HL-60 (cell line): Measurements from ENCODE around the gene DPCD.

Experiments
- DNase-seq, 2 experiments: peaks; one replicate each; pipeline ENCODE4 v3.0.0-alpha.2; 2010 to 2020; ENCODE audit warnings: low read depth in 1 of 2, low spot score in 1 of 2
- H3K27ac ChIP-seq: fragments of 250-450 bp; sonication (Bioruptor Pico); replicated peaks from 2 replicates; pipeline ENCODE4 v1.5.1; 2020; ENCODE audit warnings: mild to moderate bottlenecking, moderate library complexity
- H3K27me3 ChIP-seq: fragments of 250-450 bp; sonication (Bioruptor Pico); 2 replicates; pipeline ENCODE4 v1.5.1; 2021; ENCODE audit warnings: mild to moderate bottlenecking, moderate library complexity; ENCODE audit not compliant: insufficient read depth, poor library complexity, severe bottlenecking
- H3K4me3 ChIP-seq: replicated peaks from 2 replicates; pipeline ENCODE4 v1.5.1; 2011; ENCODE audit warnings: mild to moderate bottlenecking, control low read depth, low read length; ENCODE audit not compliant: insufficient read depth
- GABPA ChIP-seq: IDR thresholded peaks from 2 replicates; pipeline ENCODE4 v1.6.1; 2012; ENCODE audit warnings: low read depth
- POLR2AphosphoS5 ChIP-seq: IDR thresholded peaks from 2 replicates; pipeline ENCODE4 v1.6.1; 2012; ENCODE audit warnings: low read depth
- REST ChIP-seq: IDR thresholded peaks from 2 replicates; pipeline ENCODE4 v1.6.1; 2012; ENCODE audit warnings: low read depth; ENCODE audit not compliant: insufficient replicate concordance
- SPI1 ChIP-seq: IDR thresholded peaks from 2 replicates; pipeline ENCODE4 v1.6.1; 2012; ENCODE audit warnings: low read depth, mild to moderate bottlenecking, borderline replicate concordance
- long read RNA-seq: library from polyadenylated mRNA; unstranded; transcript quantifications from one replicate; pipeline ENCODE4 v2.0.0, GENCODE V29; 2020
- TF ChIP-seq, protein P1 (sequence below): IDR thresholded peaks from one replicate; pipeline ENCODE4 v1.5.1; 2011; ENCODE audit warnings: low read length, control low read depth, inconsistent platforms; ENCODE audit not compliant: insufficient read depth

DPCD gene
- long read RNA-seq, transcript DPCD-202 (6 exons, 858 nt), result major isoform, 8 of 12 reads
- long read RNA-seq, partial matches to known transcripts, result 1 of 12 reads
- long read RNA-seq, other reads (novel, unspliced or antisense), result 3 of 12 reads

DNA sequence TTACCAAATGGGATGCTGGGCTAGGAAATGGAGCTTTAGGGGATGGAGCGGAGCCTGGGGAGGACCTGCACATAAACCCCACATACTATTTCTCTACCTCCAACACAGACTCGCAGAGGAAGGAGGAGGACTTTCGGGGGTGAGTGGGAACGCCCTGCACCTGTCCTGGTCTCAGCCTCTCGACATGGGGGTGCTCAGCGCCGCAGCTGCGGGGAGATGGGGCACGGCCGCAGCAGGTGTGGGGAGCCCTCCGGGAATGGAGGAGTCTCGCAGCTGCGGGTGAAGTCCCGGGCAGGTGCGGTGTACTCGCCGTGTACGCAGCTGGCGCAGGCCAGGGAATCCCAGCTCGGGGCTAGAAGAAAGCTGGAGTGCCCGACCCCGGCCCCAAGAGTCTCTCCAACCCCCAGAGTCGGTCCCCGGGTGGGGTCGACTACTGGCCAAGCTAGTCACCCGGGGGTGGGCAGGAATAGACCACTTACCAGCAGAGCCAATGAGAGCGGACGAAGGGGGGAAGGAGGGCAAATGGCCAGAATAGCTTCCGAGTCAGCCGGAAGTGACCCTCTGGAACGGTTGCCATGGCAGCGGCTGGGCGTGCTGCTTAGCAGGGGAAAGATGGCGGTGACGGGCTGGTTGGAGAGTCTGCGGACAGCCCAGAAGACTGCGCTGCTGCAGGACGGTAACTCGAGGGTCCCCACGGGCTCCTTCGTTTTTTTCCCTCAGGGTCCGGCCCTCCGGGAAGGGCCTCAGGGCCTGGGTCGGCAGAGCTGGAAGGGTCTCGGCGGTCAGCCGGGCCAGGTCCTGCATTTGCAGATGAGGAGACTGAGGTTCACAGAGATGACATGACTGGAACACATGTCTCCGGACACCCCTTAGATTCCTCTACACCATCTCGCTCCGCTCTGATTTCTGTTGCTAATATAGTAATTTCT lies at the start of gene DPCD, which contains the start of gene POLL:
TSS of gene DPCD (plus strand) at position 597 of the 929 bp plus-strand sequence. CDS start at position 613, 16 bp downstream.
TSS of gene POLL (minus strand) at position 533 of the 929 bp plus-strand sequence. CDS start 897 bp downstream, outside the sequence.
- Histone ChIP-seq H3K27ac (peak within 1 kb of the TSS; percentile 74), H3K27me3 (no peaks in the 10 kb centered on the region), H3K4me3 (peak within 1 kb of the TSS; percentile 83)
- peak; percentile 81 to 96 for DNase-seq
- TF ChIP-seq, protein P1, sequence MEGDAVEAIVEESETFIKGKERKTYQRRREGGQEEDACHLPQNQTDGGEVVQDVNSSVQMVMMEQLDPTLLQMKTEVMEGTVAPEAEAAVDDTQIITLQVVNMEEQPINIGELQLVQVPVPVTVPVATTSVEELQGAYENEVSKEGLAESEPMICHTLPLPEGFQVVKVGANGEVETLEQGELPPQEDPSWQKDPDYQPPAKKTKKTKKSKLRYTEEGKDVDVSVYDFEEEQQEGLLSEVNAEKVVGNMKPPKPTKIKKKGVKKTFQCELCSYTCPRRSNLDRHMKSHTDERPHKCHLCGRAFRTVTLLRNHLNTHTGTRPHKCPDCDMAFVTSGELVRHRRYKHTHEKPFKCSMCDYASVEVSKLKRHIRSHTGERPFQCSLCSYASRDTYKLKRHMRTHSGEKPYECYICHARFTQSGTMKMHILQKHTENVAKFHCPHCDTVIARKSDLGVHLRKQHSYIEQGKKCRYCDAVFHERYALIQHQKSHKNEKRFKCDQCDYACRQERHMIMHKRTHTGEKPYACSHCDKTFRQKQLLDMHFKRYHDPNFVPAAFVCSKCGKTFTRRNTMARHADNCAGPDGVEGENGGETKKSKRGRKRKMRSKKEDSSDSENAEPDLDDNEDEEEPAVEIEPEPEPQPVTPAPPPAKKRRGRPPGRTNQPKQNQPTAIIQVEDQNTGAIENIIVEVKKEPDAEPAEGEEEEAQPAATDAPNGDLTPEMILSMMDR, result no peak
- peak; percentile 96 for TF ChIP-seq GABPA
- peak; percentile 18; the same call in 1 of the 2 replicates for TF ChIP-seq SPI1
- no peak for TF ChIP-seq POLR2AphosphoS5
- no peak for TF ChIP-seq REST

DNA sequence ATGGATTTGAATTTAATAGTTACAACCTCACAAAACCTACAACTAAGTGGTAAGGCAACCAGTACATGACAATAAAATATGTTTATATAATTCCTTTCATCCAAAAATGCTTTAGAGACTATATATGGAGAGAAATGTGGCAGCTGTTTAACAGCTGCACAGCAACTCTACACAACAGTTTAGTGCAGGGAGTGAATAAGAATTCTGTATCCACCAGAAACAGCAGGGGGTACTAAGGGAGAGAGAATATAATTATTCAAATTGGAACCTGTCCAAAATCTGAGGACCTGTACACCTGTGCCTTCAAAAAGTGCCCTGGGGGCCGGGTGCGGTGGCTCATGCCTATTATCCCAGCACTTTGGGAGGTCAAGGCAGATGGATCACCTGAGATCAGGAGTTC lies 49.7 kb upstream of the DPCD start:
- no peak overlapping the region for H3K27ac ChIP-seq
- TF ChIP-seq SPI1 (no peak), POLR2AphosphoS5 (no peak), REST (no peak), GABPA (no peak)
- TF ChIP-seq, protein P1, result no peak
- no peak for DNase-seq
- no peak overlapping the region for H3K4me3 ChIP-seq
- H3K27me3 ChIP-seq, result no peaks in the 10 kb centered on the region

DNA sequence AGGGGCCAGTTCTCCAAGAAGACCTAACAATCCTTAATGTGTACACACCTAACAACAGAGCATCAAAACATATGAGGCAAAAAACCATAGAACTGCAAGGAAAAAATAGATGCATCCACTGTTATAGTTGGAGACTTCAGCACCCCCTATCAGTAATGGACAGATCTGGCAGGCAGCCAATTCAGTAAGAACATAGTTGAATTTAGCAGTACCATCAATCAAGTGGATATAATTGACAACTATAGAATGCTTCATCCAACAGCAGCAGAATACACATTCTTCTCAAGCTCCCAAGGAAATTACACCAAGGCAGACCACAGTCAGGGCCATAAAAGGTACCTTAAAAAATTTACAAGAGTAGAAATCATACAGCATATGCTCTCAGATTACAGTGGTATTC lies 42.2 kb upstream of the DPCD start:
- no peaks in the 10 kb centered on the region for H3K27me3 ChIP-seq
- TF ChIP-seq REST (no peak), POLR2AphosphoS5 (no peak), SPI1 (no peak), GABPA (no peak)
- TF ChIP-seq, protein P1, result no peak
- H3K27ac ChIP-seq, result no peak overlapping the region
- no peak overlapping the region for H3K4me3 ChIP-seq
- DNase-seq, result no peak
